Measurements from ENCODE around the gene NTRK2.
A peak's percentile ranks its signal among the peaks of the same experiment; 100 is the strongest.

Gene NTRK2

DNA sequence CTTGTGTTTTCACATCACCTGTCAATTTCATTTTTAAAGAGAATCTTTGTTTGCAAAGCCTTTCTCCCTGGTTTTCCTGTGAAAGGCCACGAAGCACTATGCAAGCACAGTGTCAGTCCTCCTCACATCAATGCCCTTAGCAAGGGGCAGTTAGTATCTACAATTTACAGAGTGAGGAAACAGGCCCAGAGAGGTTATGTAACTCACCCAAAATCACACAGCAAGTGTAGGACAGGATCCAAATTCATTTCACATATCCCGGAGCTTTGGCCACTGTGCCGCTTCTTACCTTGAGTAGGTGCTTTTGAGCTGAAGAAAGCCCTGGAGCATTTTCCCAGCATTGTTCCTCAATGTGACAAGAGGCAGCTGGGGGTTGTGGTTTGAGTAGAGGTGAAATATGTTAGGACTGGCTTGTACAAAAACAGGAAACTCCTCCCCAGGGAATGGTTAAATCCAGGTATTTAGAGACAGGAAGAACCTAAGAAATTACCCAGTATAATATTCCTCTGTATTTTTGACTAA is 283.8 kb downstream of the NTRK2 start:
- TF ChIP-seq CTCF (IDR thresholded peaks at IDR 0.05) (no peak), ZFX (IDR thresholded peaks at IDR 0.05; ENCODE audit: borderline replicate concordance) (no peak)
- H3K27ac ChIP-seq = no peak overlapping the region

DNA sequence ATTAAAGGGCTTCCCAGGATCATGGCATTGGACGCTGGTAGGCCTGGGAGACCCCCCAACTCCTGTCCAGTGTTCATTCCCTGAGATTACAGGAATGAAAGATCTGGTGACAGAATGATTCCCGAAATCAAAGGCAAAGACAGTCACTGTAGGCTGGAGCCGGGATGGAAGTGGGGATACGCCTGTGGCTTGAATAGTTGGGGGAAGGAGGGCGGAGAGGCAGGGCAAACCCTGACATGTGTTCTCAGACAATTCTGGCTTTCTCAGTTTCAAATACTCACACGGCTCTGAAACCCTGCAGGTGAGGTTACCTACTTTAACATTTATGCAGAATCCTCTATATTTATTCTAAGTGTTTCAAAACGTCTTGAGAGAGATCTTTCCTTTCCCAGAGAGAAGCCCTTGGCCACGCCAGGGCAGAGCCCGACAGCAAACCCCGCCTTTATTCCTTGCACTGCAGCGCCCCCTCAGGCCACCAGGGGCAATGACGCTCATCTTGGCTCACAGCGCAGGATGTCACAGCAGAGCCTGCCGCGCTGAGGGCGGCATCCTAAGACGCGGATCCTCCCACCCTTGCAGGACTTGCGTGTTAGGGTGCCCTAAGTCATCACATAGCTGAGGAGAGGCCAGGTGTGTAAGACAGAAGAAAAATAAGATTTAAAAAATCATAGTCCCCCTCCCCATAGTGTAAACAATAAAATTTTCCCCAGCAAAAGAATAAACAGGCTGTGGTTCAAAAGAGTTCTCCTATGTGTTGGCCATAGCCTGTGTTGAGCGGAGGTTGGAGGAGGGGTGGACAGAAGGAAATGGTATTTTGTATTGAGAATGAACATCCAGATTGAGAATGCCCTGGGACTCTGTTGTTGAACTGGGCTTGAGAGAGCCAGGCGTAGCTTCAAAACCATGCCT is 284.5 kb downstream of the NTRK2 start:
- no peak overlapping the region for H3K27ac ChIP-seq
- no peak for TF ChIP-seq ZFX (IDR thresholded peaks at IDR 0.05; ENCODE audit: borderline replicate concordance)
- TF ChIP-seq CTCF (IDR thresholded peaks at IDR 0.05) = peak; percentile 96

DNA sequence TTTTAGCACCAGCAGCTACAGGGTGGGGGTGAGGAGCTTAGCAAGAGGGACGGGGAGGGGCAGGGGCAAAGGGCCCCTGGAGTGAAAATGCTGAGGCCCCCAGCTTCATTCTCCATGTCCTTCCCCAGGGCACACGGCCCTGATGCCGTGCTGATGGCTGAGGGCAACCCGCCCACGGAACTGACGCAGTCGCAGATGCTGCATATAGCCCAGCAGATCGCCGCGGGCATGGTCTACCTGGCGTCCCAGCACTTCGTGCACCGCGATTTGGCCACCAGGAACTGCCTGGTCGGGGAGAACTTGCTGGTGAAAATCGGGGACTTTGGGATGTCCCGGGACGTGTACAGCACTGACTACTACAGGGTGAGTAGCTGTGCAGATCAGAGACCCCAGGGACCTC is 285.6 kb downstream of the NTRK2 start:
- TF ChIP-seq CTCF (IDR thresholded peaks at IDR 0.05) (no peak), ZFX (IDR thresholded peaks at IDR 0.05; ENCODE audit: borderline replicate concordance) (no peak)
- no peak overlapping the region for H3K27ac ChIP-seq

GRCh38 chr9:84955971-84956370 is 286.4 kb downstream of the NTRK2 start:
- TF ChIP-seq ZFX (IDR thresholded peaks at IDR 0.05; ENCODE audit: borderline replicate concordance) = no peak
- TF ChIP-seq CTCF (IDR thresholded peaks at IDR 0.05) = no peak
- H3K27ac ChIP-seq = no peak overlapping the region

GRCh38 chr9:84959339-84959738 is 289.8 kb downstream of the NTRK2 start:
- H3K27ac ChIP-seq = no peak overlapping the region
- no peak for TF ChIP-seq CTCF (IDR thresholded peaks at IDR 0.05)
- TF ChIP-seq ZFX (IDR thresholded peaks at IDR 0.05; ENCODE audit: borderline replicate concordance) = no peak

GRCh38 chr9:84966876-84967830 is 297.6 kb downstream of the NTRK2 start:
- no peak for TF ChIP-seq CTCF (IDR thresholded peaks at IDR 0.05)
- no peak for TF ChIP-seq ZFX (IDR thresholded peaks at IDR 0.05; ENCODE audit: borderline replicate concordance)

More at GRCh38 chr9:84966876-84967830, 297.6 kb downstream of the NTRK2 start:
- H3K27ac ChIP-seq = no peak overlapping the region

Data from 22Rv1 (cell line).